IMR-90 (cell line): ENCODE measurements around the gene SGK1. TPM values are rescaled to one million over a fixed set of nuclear protein-coding genes. Genes with fewer than 3 reads are reported as not detected.

Experiments
- ATAC-seq: fragments of 200-7000 bp; cut with Tn5 transposase; 2 replicates; pipeline ENCODE4 v1.9.1; 2020; ENCODE audit warnings: low read depth, mild to moderate bottlenecking, moderate library complexity
- BruUV-seq: library from RNA; stranded (reverse); fragments of 400-500 nt; replicated peaks from 2 replicates; lab custom pipeline; 2021; lab: Mats Ljungman, UMichigan
- CTCF ChIA-PET: fragments of 300-600 bp; formaldehyde crosslinking; extraction: SDS; loops from one replicate; lab custom pipeline; 2021; ENCODE audit warnings: antibody characterized with exemption; lab: Yijun Ruan, JAX
- POLR2A ChIA-PET: fragments of 300-600 bp; sonication (Branson Sonifier 250); formaldehyde crosslinking; loops from one replicate; lab custom pipeline; 2022; ENCODE audit warnings: antibody characterized with exemption; ENCODE audit not compliant: unreplicated experiment; lab: Charles Lee
- DNase-seq: peaks from one replicate; pipeline ENCODE4 v3.0.0; 2013
- H2AFZ ChIP-seq: replicated peaks from 2 replicates; pipeline ENCODE3; 2013; ENCODE audit warnings: low read length, mild to moderate bottlenecking; ENCODE audit not compliant: poor library complexity
- H2AK5ac ChIP-seq: 2 replicates; pipeline ENCODE4 v1.6.1; 2013; ENCODE audit warnings: low read depth, low read length, inconsistent platforms
- H2AK9ac ChIP-seq: replicated peaks from 2 replicates; pipeline ENCODE3; 2013; ENCODE audit warnings: mild to moderate bottlenecking, low read depth, low read length, moderate library complexity; ENCODE audit not compliant: poor library complexity
- H2BK120ac ChIP-seq: 2 replicates; pipeline ENCODE4 v1.6.1; 2013; ENCODE audit warnings: low read depth, low read length, inconsistent platforms
- H2BK15ac ChIP-seq: 3 replicates; pipeline ENCODE4 v1.6.1; 2013; ENCODE audit warnings: low read depth, low read length, inconsistent platforms
- H2BK20ac ChIP-seq: 2 replicates; pipeline ENCODE4 v1.6.1; 2013; ENCODE audit warnings: low read depth, mild to moderate bottlenecking, inconsistent platforms, low read length, moderate library complexity
- H2BK5ac ChIP-seq: 2 replicates; pipeline ENCODE4 v1.6.1; 2013; ENCODE audit warnings: mild to moderate bottlenecking, low read depth, low read length, inconsistent platforms; ENCODE audit not compliant: poor library complexity, severe bottlenecking
- H3K14ac ChIP-seq: replicated peaks from 2 replicates; pipeline ENCODE4 v1.6.1; 2013; ENCODE audit warnings: low read depth, low read length, inconsistent platforms
- H3K18ac ChIP-seq: 2 replicates; pipeline ENCODE4 v1.6.1; 2013; ENCODE audit warnings: low read depth, low read length, control low read depth
- H3K23ac ChIP-seq: 2 replicates; pipeline ENCODE4 v1.6.1; 2013; ENCODE audit warnings: low read depth, low read length, inconsistent platforms
- H3K27ac ChIP-seq: 2 replicates; pipeline ENCODE4 v1.5.1; 2013; ENCODE audit warnings: mild to moderate bottlenecking, control low read depth, low read length; ENCODE audit not compliant: insufficient read depth
- H3K27me3 ChIP-seq: 2 replicates; pipeline ENCODE4 v1.6.1; 2013; ENCODE audit warnings: low read length; ENCODE audit not compliant: control insufficient read depth, insufficient read depth
- H3K36me3 ChIP-seq: 2 replicates; pipeline ENCODE4 v1.6.1; 2013; ENCODE audit warnings: low read length, mixed read lengths; ENCODE audit not compliant: control insufficient read depth, insufficient read depth
- H3K4ac ChIP-seq: 2 replicates; pipeline ENCODE4 v1.6.1; 2013; ENCODE audit warnings: low read depth, low read length, inconsistent platforms
- H3K4me1 ChIP-seq: 2 replicates; pipeline ENCODE4 v1.6.1; 2013; ENCODE audit warnings: low read length, mixed read lengths; ENCODE audit not compliant: control insufficient read depth, insufficient read depth
- H3K4me2 ChIP-seq: 2 replicates; pipeline ENCODE4 v1.6.1; 2013; ENCODE audit warnings: low read depth, mild to moderate bottlenecking, control low read depth, low read length, moderate library complexity
- H3K4me3 ChIP-seq: 2 replicates; pipeline ENCODE4 v1.5.1; 2013; ENCODE audit warnings: low read depth, mild to moderate bottlenecking, control low read depth, low read length, moderate library complexity; ENCODE audit not compliant: insufficient read depth
- H3K56ac ChIP-seq: 2 replicates; pipeline ENCODE4 v1.6.1; 2013; ENCODE audit warnings: low read length, inconsistent platforms; ENCODE audit not compliant: insufficient read depth; ENCODE audit errors: extremely low read depth
- H3K79me1 ChIP-seq, 2 experiments: 2 replicates each; pipeline ENCODE4 v1.6.1; 2013; ENCODE audit warnings: low read length in 2 of 2, inconsistent platforms in 1 of 2, low read depth in 1 of 2
- H3K9ac ChIP-seq: 2 replicates; pipeline ENCODE4 v1.6.1; 2013; ENCODE audit warnings: low read depth, low read length, control low read depth
- H3K9me1 ChIP-seq: 2 replicates; pipeline ENCODE4 v1.6.1; 2013; ENCODE audit warnings: low read length, inconsistent platforms; ENCODE audit not compliant: insufficient read depth
- H3K9me3 ChIP-seq: 2 replicates; pipeline ENCODE4 v1.6.1; 2013; ENCODE audit warnings: low read length; ENCODE audit not compliant: control insufficient read depth, insufficient read depth
- H4K20me1 ChIP-seq: 2 replicates; pipeline ENCODE4 v1.6.1; 2013; ENCODE audit warnings: low read length, inconsistent platforms; ENCODE audit not compliant: insufficient read depth
- H4K5ac ChIP-seq: 2 replicates; pipeline ENCODE4 v1.6.1; 2013; ENCODE audit warnings: mild to moderate bottlenecking, low read depth, low read length, control low read depth
- H4K8ac ChIP-seq, 2 experiments: 2 replicates each; pipeline ENCODE4 v1.6.1; 2013; ENCODE audit warnings: low read depth in 2 of 2, low read length in 2 of 2, control low read depth in 1 of 2, inconsistent platforms in 1 of 2
- H4K91ac ChIP-seq: 2 replicates; pipeline ENCODE4 v1.6.1; 2013; ENCODE audit warnings: low read depth, low read length, inconsistent platforms; ENCODE audit not compliant: insufficient read depth
- CEBPB ChIP-seq: IDR thresholded peaks from 2 replicates; pipeline ENCODE4 v1.6.1; 2012; ENCODE audit warnings: low read depth, low read length, improper control_type of control experiment
- CHD1 ChIP-seq: IDR thresholded peaks from 2 replicates; pipeline ENCODE4 v1.6.1; 2012; ENCODE audit warnings: low read depth, low read length, improper control_type of control experiment
- CTCF ChIP-seq: conservative IDR thresholded peaks from 2 replicates; pipeline ENCODE4 v1.5.1; 2012; ENCODE audit warnings: mild to moderate bottlenecking, low read depth, low read length, improper control_type of control experiment
- ELK1 ChIP-seq: fragments of 150-350 bp; IDR thresholded peaks from 2 replicates; pipeline ENCODE4 v1.6.1; 2016; ENCODE audit warnings: low read depth, mild to moderate bottlenecking, low read length, moderate library complexity, borderline replicate concordance
- FOS ChIP-seq: fragments of 150-350 bp; IDR thresholded peaks from 2 replicates; pipeline ENCODE4 v1.6.1; 2016; ENCODE audit warnings: low read depth, low read length
- MAFK ChIP-seq: IDR thresholded peaks from 2 replicates; pipeline ENCODE4 v1.6.1; 2012; ENCODE audit warnings: low read depth, low read length, improper control_type of control experiment
- MAZ ChIP-seq: IDR thresholded peaks from 2 replicates; pipeline ENCODE4 v1.6.1; 2012; ENCODE audit warnings: low read depth, mild to moderate bottlenecking, low read length, improper control_type of control experiment, moderate library complexity, borderline replicate concordance
- NFE2L2 ChIP-seq: fragments of 150-350 bp; IDR thresholded peaks from 2 replicates; pipeline ENCODE4 v1.6.1; 2016; ENCODE audit warnings: low read depth, mild to moderate bottlenecking, low read length
- POLR2A ChIP-seq: IDR thresholded peaks from 2 replicates; pipeline ENCODE4 v1.6.1; 2012; ENCODE audit warnings: mild to moderate bottlenecking, low read depth, low read length
- RAD21 ChIP-seq: IDR thresholded peaks from 2 replicates; pipeline ENCODE4 v1.6.1; 2012; ENCODE audit warnings: low read length, improper control_type of control experiment
- RCOR1 ChIP-seq: IDR thresholded peaks from 2 replicates; pipeline ENCODE4 v1.6.1; 2012; ENCODE audit warnings: mild to moderate bottlenecking, low read length, improper control_type of control experiment; ENCODE audit not compliant: insufficient replicate concordance
- SMC3 ChIP-seq: fragments of 150-350 bp; IDR thresholded peaks from 2 replicates; pipeline ENCODE4 v1.6.1; 2016; ENCODE audit warnings: low read depth, mild to moderate bottlenecking, antibody characterized with exemption, low read length, moderate library complexity
- USF2 ChIP-seq: fragments of 150-350 bp; IDR thresholded peaks from 2 replicates; pipeline ENCODE4 v1.6.1; 2017; ENCODE audit warnings: mild to moderate bottlenecking, antibody characterized with exemption, low read length, low read depth
- WGBS, 2 experiments: methylation state at CpG; one replicate each; pipeline versions ENCODE4 v1.1.5 to v1.1.7; 2013; ENCODE audit warnings: missing lambda C conversion rate in 2 of 2; ENCODE audit not compliant: insufficient read length in 1 of 2; ENCODE audit errors: extremely low coverage in 2 of 2; 5-methylcytosine and 5-hydroxymethylcytosine counted together
- dilution Hi-C: fragments of 300-500 bp; cut with HindIII; formaldehyde crosslinking; loops from one replicate; pipeline ENCODE4 v1.14.3; 2018; ENCODE audit warnings: low sequenced_read_pairs; ENCODE audit not compliant: unreplicated experiment
- in situ Hi-C: fragments of 300-500 bp; cut with MboI; formaldehyde crosslinking; loops from 3 replicates; pipeline ENCODE4 v1.14.3; 2019; ENCODE audit warnings: low sequenced_read_pairs, inconsistent platforms, mixed read lengths
- intact Hi-C: fragments of 100-400 bp; cut with micrococcal nuclease; formaldehyde crosslinking; loops from 2 replicates; pipeline ENCODE4 v1.10.0; 2022
- polyA plus RNA-seq, 3 experiments: library from polyadenylated mRNA; depleted of rRNA; stranded (reverse); fragments of >200 nt; gene quantifications; 2 replicates each; pipeline ENCODE4 v1.2.3, GENCODE V29; 2012; ENCODE audit warnings: low replicate concordance in 1 of 3
- total RNA-seq: library from RNA; depleted of rRNA; stranded (reverse); fragments of >200 nt; gene quantifications from 2 replicates; pipeline ENCODE4 v1.2.3, GENCODE V29; 2012

SGK1 gene
- total and polyA plus RNA-seq, 2 of the 4 experiments (the other 2 are of a cell fraction), result 121 to 255 TPM

GRCh38 chr6:134193536-134194498 is 124.1 kb downstream of the SGK1 start:
- no peak for DNase-seq
- Histone ChIP-seq H2AK5ac (peak overlapping the region; percentile 93), H3K4me2 (no peak overlapping the region), H3K14ac (peak overlapping the region; percentile 33; the same call in 1 of the 2 replicates), H3K9ac (no peak overlapping the region), H2AK9ac (no peak overlapping the region), H2BK20ac (peak overlapping the region; percentile 27; the same call in 1 of the 2 replicates), H2BK15ac (peak overlapping the region; percentile 96), H3K9me1 (no peaks in the 10 kb centered on the region), H3K56ac (no peak overlapping the region), H3K4me1 (0 out of 2 replicates have a peak, but pooled peaks cover 2% of the 10 kb centered on the region), H4K8ac (peak overlapping the region in 1 of 2 experiments; percentile 28; a peak in 1 of 4 replicates), H3K18ac (peak overlapping the region; percentile 84), H3K9me3 (no peaks in the 10 kb centered on the region), H3K4me3 (no peak overlapping the region), H2BK120ac (peak overlapping the region; percentile 30), H2BK5ac (peak overlapping the region; percentile 20), H3K27me3 (no peaks in the 10 kb centered on the region), H3K23ac (no peak overlapping the region), H3K4ac (peak overlapping the region; percentile 65), H4K91ac (peak overlapping the region; percentile 59; the same call in 1 of the 2 replicates), H4K20me1 (no peaks in the 10 kb centered on the region), H3K27ac (peak overlapping the region; percentile 32; the same call in 1 of the 2 replicates), H3K36me3 (no peaks in the 10 kb centered on the region), H2AFZ (peak overlapping the region; percentile 32), H4K5ac (peak overlapping the region; percentile 81), H3K79me1 (no peaks in the 10 kb centered on the region)
- WGBS, 2 experiments, result 100% methylated on average over 1 of the region's 6 CpGs; no CpG with 5 or more reads in 1 of the 2 experiments
- intact Hi-C loops (no loop called here), in situ Hi-C loops (no loop called here), dilution Hi-C loops (no loop called here)
- POLR2A ChIA-PET, result interaction anchor here (0.5 to 0.7 kb wide), 2 partner anchors 55 to 219 kb away, joined by 4 to 7 read pairs; no protein-coding TSS in a partner anchor
- no TSS peak for BruUV-seq
- CTCF ChIA-PET, result interaction anchor here (0.9 to 1.0 kb wide), 2 partner anchors 447 to 448 kb away, joined by 3 read pairs; no protein-coding TSS in a partner anchor
- no peak for ATAC-seq
- TF ChIP-seq SMC3 (no peak), RAD21 (no peak), MAFK (no peak), USF2 (no peak), FOS (no peak), CTCF (no peak), POLR2A (no peak), RCOR1 (no peak), CEBPB (no peak), NFE2L2 (no peak), MAZ (no peak), ELK1 (no peak), CHD1 (no peak)
